DOHH2 (cell line): ENCODE measurements around the gene VARS2.

Experiments
- CTCF ChIP-seq: fragments of 200-600 bp; sonication (generic); IDR thresholded peaks from one replicate; pipeline ENCODE4 v1.5.1; 2014; ENCODE audit warnings: antibody characterized with exemption, mild to moderate bottlenecking, low read depth, low read length; ENCODE audit not compliant: poor library complexity, severe bottlenecking
- EZH2phosphoT487 ChIP-seq: fragments of 200-600 bp; sonication (generic); IDR thresholded peaks from 2 replicates; pipeline ENCODE4 v1.6.1; 2017; ENCODE audit warnings: borderline replicate concordance, mild to moderate bottlenecking, antibody characterized with exemption, low read length, moderate library complexity, mixed read lengths

DNA sequence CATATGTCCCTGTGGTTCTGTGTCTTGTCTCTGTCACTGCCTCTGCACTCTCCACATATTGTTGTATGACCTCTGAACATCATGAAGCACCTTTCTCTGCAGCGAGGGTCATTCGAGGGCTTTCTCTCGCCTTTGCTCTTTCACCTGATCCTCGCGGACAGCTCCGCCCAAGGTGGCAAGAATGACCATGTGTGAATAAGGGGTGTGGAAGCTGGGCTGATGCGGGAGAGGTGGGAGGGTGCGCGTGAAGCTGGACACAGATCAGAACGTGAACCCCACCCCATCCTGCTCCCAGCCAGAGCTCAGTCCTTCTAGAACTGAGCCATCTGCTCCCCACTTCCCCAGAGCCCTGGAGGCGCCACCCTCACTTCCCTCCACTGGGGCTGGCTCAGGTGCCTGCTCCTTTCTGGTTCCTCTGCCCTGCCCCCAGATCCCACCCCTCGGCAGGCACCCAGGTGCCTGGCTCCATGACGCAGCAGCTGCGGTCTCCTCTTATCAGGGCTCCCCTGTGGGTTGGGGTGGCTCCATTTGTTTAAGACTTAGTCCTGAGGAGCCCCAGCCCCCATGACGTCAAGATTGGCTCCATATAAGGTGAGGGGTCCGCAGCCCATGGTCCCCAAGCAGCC, 26.4 kb downstream of the VARS2 start, which contains the start of gene MUCL3:
- TF ChIP-seq CTCF (no peak), EZH2phosphoT487 (no peak)
